ENCODE results near the gene NHEJ1.
"Not testable (repeated sequence)": the region's sequence is repeated elsewhere in the genome, so short reads cannot be mapped to it uniquely, and the experiment has no call there.

Gene NHEJ1

GRCh38 chr2:219160186-219161017, at the start of gene NHEJ1:
NHEJ1 (minus strand) TSS chr2:219160815; CDS start chr2:219158362, 2,453 bp downstream.
- peak; percentile 94 for DNase-seq

- DNase-seq = no peak
Observed at GRCh38 chr2:219209236-219210195, 48.9 kb upstream of the NHEJ1 start.

- no peak for DNase-seq
Observed at GRCh38 chr2:219207884-219208740, 47.5 kb upstream of the NHEJ1 start.

GRCh38 chr2:219207134-219207883, 46.7 kb upstream of the NHEJ1 start:
- DNase-seq = no peak

- DNase-seq = peak; percentile 96
Observed at GRCh38 chr2:219206328-219207133, 45.9 kb upstream of the NHEJ1 start, which contains the start of gene ZFAND2B. ZFAND2B (plus strand) TSS chr2:219206782; CDS start chr2:219206988, 206 bp downstream.

- no peak for DNase-seq
Observed at GRCh38 chr2:219205981-219206327, 45.3 kb upstream of the NHEJ1 start.

- no peak for DNase-seq
Observed at GRCh38 chr2:219205165-219205538, 44.5 kb upstream of the NHEJ1 start.

- DNase-seq = no peak
Observed at GRCh38 chr2:219204425-219205164, 44.0 kb upstream of the NHEJ1 start.

GRCh38 chr2:219201331-219201730, 40.7 kb upstream of the NHEJ1 start:
- not testable (repeated sequence) for DNase-seq

- peak; percentile 37 for DNase-seq
Observed at GRCh38 chr2:219200502-219201326, 40.1 kb upstream of the NHEJ1 start.

- no peak for DNase-seq
Observed at GRCh38 chr2:219199470-219200211, 39.0 kb upstream of the NHEJ1 start.

GRCh38 chr2:219198974-219199373, 38.4 kb upstream of the NHEJ1 start:
- no peak for DNase-seq

- no peak for DNase-seq
Observed at GRCh38 chr2:219197388-219197787, 36.8 kb upstream of the NHEJ1 start.

GRCh38 chr2:219186754-219187456, 26.3 kb upstream of the NHEJ1 start:
- no peak for DNase-seq

- DNase-seq = no peak
Observed at GRCh38 chr2:219184121-219184520, 23.5 kb upstream of the NHEJ1 start.

GRCh38 chr2:219183151-219183772, 22.6 kb upstream of the NHEJ1 start:
- DNase-seq = no peak
